ENCODE results near the gene DOCK11.
"Not testable (repeated sequence)": the region's sequence is repeated elsewhere in the genome, so short reads cannot be mapped to it uniquely, and the experiment has no call there.

Gene DOCK11

DNA sequence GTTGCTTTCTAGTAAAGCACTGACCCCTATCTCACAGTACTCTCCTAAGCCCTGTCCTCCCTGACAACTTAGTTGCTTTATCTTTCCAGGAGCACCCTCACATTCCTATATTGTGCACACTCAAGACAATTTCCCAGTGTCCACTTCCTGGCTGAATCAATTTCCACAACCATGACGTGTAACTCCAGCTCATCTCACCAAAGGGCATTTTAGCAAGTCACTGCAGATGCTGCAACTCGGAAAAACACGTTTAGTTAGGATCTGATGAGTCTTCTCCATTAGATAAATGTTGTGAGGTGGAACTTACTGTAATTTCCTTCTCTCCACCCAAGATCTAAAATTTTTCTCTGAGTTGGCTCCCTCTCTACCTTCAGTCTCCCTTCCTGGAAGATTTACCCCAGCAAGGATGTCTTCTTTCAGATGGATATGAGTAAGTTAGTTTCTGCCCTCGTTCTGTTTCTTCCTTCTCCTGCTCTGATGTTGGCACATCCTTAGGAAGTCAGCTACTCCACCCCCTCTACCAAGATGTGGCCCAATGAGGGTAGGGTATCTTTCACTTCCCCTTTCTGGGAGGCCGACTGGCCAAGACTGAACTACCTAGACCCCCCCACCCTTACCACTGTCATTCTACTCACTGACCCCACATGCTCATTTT, 203.0 kb downstream of the DOCK11 start:
- DNase-seq (ENCODE audit: low spot score) = no peak

DNA sequence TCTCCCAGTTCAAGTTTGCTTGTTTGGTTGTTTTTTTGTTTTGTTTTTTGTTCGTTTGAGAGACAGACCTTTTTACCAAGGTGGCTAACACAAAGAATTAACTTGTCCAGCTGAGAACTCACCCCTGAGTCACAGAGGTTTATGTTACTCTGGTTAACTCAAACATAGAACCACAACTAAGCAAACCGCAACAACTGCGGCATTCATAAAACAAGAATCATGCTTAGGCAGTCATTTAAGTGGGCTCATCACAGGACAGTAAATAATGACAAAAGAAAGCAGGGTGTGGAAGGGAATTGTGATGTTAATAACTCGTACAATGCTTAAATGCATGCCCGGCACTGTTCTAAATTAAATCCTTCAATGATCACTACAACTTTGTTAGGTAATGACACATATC, 207.1 kb downstream of the DOCK11 start:
- DNase-seq (ENCODE audit: low spot score) = no peak

DNA sequence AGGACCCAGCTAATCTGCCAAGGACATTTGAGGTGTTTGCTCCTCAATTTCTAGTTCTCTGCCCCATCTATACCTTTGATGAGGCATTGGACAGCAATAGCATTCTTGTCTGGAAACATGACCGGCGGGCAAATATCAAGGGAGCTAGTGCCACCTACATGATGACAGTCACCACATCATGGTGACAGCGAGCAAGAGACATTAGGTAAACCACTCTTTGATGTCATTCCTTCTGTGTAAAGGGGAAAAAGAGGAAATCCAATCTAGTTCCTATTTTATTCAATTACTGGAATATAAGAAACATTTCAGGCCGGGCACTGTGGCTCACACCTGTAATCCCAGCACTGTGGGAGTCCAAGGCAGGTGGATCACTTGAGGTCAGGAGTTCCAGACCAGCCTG, 211.1 kb downstream of the DOCK11 start:
- no peak for DNase-seq (ENCODE audit: low spot score)

DNA sequence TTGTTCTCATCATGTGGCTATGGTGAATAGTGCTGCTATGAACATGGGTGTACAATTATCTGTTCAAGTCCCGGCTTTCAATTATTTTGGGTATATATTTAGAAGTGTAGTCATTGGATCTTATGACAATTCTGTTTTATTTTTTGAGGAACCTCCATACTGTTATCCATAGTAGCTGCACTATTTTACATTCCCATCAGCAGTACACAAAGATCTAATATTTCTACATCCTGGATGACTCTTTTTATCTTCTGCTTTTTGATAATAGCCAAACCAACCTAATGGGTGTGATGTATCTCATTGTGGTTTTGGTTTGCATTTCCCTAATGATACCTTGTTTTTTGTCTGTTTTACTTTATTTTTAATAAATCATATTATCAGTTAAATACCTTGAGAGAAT, 218.9 kb downstream of the DOCK11 start:
- no peak for DNase-seq (ENCODE audit: low spot score)

DNA sequence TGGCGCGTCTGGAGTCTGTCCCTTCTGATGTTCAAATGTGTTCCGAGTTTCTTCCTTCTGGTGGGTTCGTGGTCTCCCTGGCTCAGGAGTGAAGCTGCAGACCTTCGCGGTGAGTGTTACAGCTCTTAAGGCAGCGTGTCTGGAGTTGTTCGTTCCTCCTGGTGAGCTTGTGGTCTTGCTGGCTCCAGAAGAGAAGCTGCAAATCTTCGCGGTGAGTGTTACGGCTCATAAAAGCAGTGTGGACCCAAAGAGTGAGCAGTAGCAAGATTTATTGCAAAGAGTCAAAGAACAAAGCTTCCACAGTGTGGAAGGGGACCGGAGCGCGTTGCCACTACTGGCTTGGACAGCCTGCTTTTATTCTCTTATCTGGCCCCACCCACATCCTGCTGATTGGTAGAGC, 220.3 kb downstream of the DOCK11 start:
- not testable (repeated sequence) for DNase-seq (ENCODE audit: low spot score)

DNA sequence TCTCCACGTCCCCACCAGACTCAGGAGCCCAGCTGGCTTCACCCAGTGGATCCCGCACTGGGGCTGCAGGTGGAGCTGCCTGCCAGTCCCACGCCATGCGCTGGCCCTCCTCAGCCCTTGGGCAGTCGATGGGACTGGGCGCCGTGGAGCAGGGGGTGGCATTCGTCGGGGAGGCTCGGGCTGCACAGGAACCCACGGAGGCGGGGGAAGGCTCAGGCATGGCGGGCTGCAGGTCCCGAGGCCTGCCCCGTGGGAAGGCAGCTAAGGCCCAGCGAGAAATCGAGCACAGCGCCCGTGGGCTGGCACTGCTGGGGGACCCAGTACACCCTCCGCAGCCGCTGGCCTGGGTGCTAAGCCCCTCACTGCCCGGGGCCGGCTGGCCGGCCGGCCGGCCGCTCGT, 221.2 kb downstream of the DOCK11 start:
- DNase-seq (ENCODE audit: low spot score) = not testable (repeated sequence)

DNA sequence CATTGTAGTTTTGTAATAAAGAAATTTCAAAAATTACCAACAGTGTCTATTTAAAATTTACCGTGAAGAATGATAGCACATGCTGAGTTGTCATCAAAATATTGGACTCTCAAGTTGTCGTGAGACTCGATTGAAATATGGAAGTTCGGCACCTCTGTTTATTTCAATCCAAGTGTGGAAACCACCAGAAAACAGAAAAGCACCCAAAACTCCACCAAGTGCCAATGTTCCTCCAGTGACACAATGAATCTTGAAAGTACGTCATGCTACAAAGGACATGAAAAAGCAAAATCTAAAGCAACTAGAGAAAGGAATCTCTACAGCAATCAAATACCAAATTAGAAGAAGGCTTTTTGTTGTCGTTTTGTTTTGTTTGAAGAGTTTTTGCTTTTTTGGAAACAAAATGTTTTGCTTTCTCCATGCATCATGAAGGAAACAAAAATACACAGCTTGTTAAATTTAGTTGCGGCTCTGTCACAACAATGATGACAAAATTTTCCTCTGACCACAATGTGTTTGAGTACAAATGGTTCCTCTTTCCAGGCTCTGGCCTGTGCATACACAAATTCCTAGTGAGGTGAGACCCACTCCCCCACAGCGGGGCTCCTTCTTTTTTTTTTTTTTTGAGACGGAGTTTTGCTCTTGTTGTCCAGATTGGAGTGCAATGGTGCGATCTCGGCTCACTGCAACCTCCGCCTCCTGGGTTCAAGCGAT, 222.2 kb downstream of the DOCK11 start:
- DNase-seq (ENCODE audit: low spot score) = no peak

DNA sequence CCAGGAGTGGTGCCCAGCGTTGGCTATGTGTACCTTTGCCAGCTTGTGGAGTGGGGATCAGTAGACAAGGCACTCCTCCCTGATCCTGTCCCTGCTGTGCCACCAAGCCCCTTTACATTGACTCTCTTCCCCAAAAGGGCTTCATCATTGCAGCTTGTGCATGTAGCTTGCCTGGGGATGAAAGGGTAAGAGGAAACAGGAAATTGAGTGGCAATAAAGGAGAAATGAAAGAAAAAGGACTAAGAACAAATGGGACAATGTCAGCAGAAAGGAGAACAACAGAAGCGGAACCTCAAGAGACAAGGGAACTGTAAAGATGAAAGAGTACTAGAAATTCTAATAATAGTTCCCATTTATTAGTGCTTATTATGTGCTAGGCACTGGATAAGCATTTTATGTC, 223.1 kb downstream of the DOCK11 start:
- DNase-seq (ENCODE audit: low spot score) = no peak

DNA sequence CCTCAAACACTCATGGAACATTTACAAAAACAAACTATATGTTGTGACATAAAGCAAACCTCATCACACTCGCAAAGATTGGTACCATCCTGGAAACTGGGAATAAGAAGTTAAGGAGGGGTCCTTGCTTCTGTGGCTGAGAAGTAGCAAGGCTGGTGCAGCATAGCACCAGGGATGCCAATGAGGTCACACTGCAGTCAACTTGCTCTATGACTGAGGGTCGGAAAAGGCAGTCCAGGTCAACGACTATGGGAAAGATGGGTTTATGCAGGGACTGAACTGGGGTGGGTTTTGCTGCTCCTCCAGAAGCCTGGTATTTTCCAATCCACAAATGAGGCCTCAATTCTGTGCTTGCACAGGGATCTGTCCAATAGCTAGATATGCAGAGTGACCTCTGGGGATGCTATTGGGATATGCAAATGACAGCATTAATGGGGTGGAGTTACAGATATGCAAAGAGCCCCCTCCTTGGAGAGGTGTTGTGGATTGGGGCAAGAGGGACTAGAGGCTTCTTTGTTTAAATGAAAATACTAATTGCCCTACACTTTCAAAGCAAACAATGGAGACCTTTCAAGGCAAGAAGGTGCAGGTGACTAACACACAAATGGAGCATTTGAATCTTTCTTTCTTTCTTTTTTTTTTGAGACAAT, 224.6 kb downstream of the DOCK11 start:
- DNase-seq (ENCODE audit: low spot score) = no peak

DNA sequence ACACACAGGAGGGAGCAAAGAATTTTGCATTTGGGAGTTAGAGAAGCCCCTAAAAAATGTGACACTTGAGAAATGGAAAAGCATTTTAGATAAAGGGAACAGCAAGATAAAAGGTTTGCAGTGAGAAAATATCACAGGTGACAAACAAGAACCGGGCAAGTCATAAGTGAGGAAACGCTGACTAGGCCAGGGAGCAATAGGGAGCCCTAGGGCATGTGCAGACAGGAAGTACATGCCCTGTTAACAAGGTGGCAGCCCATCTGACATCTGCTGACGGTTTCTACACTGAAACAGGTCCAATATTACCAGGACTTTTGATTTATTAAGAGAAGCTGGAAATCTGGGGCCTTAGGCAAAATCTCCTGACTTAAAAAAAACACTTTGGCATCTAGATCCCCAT, 227.8 kb downstream of the DOCK11 start:
- DNase-seq (ENCODE audit: low spot score) = no peak

DNA sequence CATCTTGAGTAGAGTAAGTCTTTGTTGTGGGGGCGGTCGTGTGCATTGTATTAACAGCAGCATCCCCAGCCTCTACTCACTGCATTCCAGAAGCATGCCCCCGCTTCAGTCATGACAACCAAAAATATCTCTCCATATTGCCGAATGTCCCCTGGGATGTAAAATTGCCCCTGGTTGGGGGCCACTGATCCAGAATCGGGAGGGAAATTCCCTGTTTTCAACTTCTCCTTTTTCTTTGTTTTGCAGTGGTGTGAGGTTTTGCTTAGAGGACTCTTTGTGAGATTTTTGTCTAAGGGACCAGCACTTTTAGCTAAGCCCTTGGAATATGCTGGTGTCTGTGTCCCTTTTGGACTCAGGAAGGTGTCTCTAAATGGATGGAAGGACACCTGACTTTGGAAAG, 228.8 kb downstream of the DOCK11 start:
- DNase-seq (ENCODE audit: low spot score) = no peak

DNA sequence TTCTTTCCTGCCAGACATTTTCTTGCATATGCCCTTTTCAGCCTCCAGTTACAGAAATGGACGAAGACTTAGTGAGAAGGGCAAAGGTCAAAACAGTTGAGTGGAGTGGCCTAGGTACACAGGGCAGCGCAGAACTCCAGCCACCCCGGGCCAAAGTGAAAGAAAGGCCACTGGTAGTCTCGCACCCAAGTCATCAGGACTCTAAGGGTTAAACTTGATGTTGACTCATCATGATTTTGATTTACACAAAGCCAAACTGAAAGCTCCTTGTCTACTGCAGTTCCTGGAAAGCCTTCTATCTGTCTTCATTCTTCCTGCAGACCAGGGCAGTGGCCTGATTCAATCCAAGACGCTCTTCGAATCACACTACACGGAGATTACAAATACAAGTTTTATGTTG, 229.2 kb downstream of the DOCK11 start:
- DNase-seq (ENCODE audit: low spot score) = no peak

DNA sequence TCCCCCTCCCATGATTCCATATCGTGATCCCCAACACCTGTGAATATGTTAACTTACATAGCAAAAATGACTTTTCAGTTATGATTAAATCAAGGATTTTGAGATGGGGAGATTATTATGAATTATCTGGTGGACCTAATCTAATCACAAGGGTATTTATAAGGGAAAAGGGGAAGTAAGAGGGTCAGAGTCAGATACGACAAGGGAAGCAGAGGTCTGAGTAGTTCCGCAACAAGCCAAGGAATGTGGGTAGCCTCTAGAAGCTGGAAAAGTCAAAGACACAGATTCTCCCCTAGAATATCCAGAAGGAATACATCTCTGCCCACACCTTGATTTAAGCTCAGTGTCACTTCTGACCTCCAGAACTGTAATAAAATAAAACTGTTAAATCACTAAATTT, 230.8 kb downstream of the DOCK11 start:
- no peak for DNase-seq (ENCODE audit: low spot score)

DNA sequence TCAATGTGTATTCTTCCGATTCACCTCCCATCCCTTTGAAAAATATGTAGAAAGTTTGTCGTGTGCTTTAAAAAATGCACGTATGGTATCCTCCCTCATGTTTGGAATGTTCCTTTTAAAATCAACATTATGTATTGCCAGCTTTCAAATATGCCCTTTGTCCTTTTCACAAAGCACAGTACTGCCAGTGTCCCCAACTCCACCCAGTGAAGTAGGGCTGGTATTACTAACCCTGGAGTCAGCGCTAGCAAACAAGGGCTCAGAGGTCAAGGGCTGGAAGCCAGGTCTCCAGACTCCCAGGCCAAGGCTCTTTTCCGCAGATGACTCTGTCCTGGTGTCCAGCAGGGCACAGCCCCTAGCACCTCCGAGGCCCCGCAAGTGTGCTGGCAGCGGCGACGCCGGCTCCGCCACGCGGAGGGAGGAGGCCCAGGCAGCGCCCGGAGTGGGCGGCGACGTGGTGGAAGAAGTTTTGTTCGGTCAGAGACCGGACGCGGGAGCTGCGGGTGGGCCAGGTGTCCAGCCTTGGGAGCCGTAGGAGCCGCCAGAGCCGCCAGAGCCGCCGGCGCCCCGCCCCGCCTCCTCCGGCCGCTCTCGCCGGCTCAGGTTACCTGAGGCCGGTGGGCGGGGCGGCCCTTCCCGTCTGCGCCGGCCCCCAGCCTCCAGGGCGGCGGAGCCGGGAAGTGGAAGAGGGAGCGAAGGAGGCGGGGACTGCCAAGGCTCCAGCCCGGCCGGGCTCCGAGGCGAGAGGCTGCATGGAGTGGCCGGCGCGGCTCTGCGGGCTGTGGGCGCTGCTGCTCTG, 231.5 kb downstream of the DOCK11 start, which contains the start of gene IL13RA1:
Gene IL13RA1, plus strand, starts transcription at position 720 of the 799 bp plus-strand sequence. Its CDS starts 33 bp downstream, at position 753.
- peak; percentile 84 for DNase-seq (ENCODE audit: low spot score)

DNA sequence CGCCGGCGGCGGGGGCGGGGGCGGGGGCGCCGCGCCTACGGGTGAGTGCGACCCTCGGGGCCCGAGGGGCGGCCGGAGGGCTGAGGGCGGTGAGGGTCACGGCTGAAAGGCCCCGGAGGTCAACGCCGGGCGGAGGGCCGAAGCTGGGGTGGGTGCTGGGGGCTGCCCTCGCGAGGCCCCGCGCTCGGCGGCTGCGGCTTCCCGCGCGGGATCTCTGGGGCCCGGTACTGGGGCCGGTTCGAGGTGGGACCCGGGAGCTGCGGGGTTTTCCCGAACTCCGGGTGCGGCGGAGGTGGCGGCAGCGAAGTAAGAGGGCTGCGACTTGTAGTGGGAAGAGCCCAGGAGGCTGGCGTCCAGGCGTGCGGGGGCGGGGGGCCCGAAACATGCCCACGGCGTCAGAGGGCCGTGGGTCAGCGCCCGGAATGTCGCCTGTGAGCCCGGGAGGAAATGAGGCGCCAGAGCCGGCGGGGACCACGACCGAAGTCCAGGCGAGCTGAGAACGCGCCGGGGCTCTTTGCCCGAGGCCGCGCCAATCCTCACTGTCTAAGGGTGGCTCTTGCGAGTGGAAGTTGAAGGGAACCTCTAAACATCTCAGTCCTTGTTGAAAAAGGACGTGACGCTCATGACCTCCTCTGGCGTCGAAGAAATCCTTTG, 232.2 kb downstream of the DOCK11 start:
- no peak for DNase-seq (ENCODE audit: low spot score)

DNA sequence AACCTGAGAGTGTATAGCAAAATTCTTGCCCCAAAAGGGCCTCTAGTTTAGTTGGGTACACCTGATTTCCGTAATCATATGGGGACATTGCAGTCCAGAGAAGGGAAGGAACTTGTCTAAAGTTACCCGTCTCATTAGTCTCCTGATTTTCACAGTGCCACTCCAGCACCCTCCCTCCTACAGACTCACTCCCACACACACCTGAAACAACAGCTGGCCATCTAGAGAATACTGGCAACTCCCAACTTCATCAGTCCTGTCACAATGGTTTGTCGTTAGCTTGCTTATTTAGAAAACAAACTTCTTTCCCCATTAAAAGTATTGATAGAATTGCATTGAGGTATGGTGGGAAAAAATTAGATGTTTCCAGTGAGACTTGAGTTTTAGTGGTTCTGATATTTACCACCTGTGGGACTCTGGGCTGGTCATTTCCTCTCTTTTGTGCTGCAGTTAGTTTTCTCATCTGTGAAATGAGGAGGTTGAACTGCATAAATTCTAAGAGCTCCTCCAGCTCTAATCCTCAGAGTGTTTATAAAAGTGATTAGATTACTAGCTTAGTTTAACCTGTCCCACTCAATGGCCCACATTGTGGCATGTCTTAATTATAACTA, 233.5 kb downstream of the DOCK11 start:
- DNase-seq (ENCODE audit: low spot score) = no peak

DNA sequence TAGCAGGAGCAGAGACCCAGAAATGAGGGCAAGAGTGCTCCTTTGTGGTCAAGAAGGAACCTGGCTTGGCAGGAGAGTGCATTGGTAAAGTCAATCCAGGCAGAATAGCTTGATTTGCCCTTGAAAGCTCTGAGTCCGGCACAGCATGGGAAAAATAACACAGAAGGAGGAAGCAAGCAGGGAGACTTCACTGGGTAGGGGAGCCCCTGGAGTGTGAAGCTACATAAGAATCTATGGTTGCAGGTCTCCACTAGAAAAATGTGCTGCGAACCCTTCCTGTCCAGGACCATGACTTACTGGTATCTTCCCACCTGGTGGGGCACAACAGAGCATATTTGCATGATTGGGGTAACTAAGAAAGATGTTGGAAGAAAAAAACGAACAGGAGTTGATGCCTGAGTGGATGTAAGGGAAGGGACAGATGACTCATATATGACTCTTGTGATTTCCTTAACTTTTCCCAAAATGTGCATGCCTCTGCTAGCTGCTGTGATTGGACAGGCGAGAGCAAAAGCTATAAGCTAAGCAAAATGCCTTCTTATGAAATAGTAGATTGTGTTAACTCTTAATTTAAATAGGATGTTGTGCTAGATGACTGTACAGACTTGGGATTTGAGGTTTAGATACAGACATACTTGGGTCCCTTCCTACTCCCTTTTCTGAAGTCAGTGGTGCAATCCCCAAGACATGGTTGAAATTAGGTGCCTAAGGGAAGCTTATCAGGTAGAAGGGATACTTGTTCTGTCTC, 235.1 kb downstream of the DOCK11 start:
- no peak for DNase-seq (ENCODE audit: low spot score)

DNA sequence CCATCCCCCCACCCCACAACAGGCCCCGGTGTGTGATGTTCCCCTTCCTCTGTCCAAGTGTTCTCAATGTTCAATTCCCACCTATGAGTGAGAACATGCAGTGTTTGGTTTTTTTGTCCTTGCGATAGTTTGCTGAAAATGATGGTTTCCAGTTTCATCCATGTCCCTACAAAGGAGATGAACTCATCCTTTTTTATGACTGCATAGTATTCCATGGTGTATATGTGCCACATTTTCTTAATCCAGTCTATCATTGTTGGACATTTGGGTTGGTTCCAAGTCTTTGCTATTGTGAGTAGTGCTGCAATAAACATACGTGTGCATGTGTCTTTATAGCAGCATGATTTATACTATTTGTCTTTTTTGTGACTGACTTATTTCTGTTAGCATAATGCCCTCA, 236.9 kb downstream of the DOCK11 start:
- DNase-seq (ENCODE audit: low spot score) = not testable (repeated sequence)

DNA sequence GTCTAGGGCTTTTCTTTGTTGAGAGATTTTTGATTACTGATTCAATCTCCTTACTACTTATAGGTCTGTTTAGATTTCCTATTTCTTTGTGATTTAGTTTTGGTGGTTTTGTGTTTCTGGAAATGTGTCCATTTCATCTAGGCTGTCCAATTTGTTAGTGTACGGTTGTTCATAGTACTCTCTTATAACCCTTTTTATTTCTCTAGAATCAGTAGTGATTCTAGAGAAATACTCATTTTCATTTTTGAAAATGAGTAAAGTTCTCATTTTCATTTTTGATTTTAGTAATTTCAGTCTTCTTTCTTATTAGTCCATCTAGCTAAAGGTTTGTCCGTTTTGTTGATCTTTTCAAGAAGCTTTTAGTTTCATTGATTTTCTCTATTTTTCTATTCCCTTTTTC, 239.3 kb downstream of the DOCK11 start:
- no peak for DNase-seq (ENCODE audit: low spot score)
